HepG2 (cell line): ENCODE data around the gene PIM1. TPM values are rescaled to one million over a fixed set of nuclear protein-coding genes. Genes with fewer than 3 reads are reported as not detected.

Experiments
- CENPX ChIP-seq: sonication (generic); formaldehyde crosslinking; IDR thresholded peaks from 2 replicates; pipeline ENCODE4 v1.9.0; 2021; ENCODE audit warnings: mild to moderate bottlenecking, missing genetic modification reagents, moderate library complexity
- FOXA3 ChIP-seq: IDR thresholded peaks from 2 replicates; pipeline ENCODE4 v1.6.1; 2016; ENCODE audit warnings: missing genetic modification reagents, missing compliant biosample characterization
- HNF4G ChIP-seq, 2 experiments: sonication (generic) in 1 of 2; formaldehyde crosslinking in 1 of 2; IDR thresholded peaks; 2 replicates each; pipeline versions ENCODE4 v1.4.0 to v1.6.1; 2011 to 2020; ENCODE audit warnings: borderline replicate concordance in 2 of 2, low read depth in 2 of 2, mild to moderate bottlenecking in 2 of 2, low read length in 1 of 2, missing genetic modification reagents in 1 of 2, moderate library complexity in 1 of 2
- MEIS1 ChIP-seq: sonication (generic); formaldehyde crosslinking; IDR thresholded peaks from 2 replicates; pipeline ENCODE4 v1.9.0; 2021; ENCODE audit warnings: mild to moderate bottlenecking, missing genetic modification reagents, moderate library complexity, borderline replicate concordance
- NCOR1 ChIP-seq: fragments of 200-600 bp; sonication (generic); IDR thresholded peaks from 2 replicates; pipeline ENCODE4 v1.7.0; 2017; ENCODE audit warnings: antibody characterized with exemption, low read length, borderline replicate concordance
- PATZ1 ChIP-seq: sonication (generic); formaldehyde crosslinking; IDR thresholded peaks from 2 replicates; pipeline ENCODE4 v1.4.0; 2020; ENCODE audit warnings: missing genetic modification reagents
- REL ChIP-seq: sonication (generic); formaldehyde crosslinking; conservative IDR thresholded peaks from 2 replicates; pipeline ENCODE4 v1.8.0; 2022; ENCODE audit warnings: mild to moderate bottlenecking, missing genetic modification reagents, moderate library complexity
- RFX1 ChIP-seq: fragments of 450-650 bp; IDR thresholded peaks from 2 replicates; pipeline ENCODE4 v1.6.1; 2017
- SIX4 ChIP-seq: sonication (generic); formaldehyde crosslinking; IDR thresholded peaks from 2 replicates; pipeline ENCODE4 v1.4.0; 2020; ENCODE audit warnings: missing genetic modification reagents
- TSC22D2 ChIP-seq: sonication (generic); formaldehyde crosslinking; IDR thresholded peaks from 2 replicates; pipeline ENCODE4 v1.5.1; 2020; ENCODE audit warnings: missing genetic modification reagents, mild to moderate bottlenecking, borderline replicate concordance
- ZBTB10 ChIP-seq: sonication (generic); formaldehyde crosslinking; IDR thresholded peaks from 2 replicates; pipeline ENCODE4 v1.4.0; 2020; ENCODE audit warnings: missing genetic modification reagents, borderline replicate concordance
- ZBTB7B ChIP-seq: sonication (generic); formaldehyde crosslinking; IDR thresholded peaks from 2 replicates; pipeline ENCODE4 v1.4.0; 2020; ENCODE audit warnings: missing genetic modification reagents
- ZFP91 ChIP-seq: sonication (generic); formaldehyde crosslinking; IDR thresholded peaks from 2 replicates; pipeline ENCODE4 v1.9.0; 2022; ENCODE audit warnings: missing genetic modification reagents, mild to moderate bottlenecking, borderline replicate concordance
- ZFX ChIP-seq: sonication (generic); formaldehyde crosslinking; IDR thresholded peaks from 2 replicates; pipeline ENCODE4 v1.4.0; 2020; ENCODE audit warnings: mild to moderate bottlenecking, low read depth, missing genetic modification reagents, moderate library complexity
- ZKSCAN8 ChIP-seq: IDR thresholded peaks from 2 replicates; pipeline ENCODE4 v1.6.1; 2016; ENCODE audit warnings: borderline replicate concordance, missing genetic modification reagents, missing compliant biosample characterization
- ZMAT5 ChIP-seq: sonication (generic); formaldehyde crosslinking; IDR thresholded peaks from 2 replicates; pipeline ENCODE4 v1.5.0; 2020; ENCODE audit warnings: mild to moderate bottlenecking, low read depth, missing genetic modification reagents, borderline replicate concordance
- ZNF503 ChIP-seq: sonication (generic); formaldehyde crosslinking; IDR thresholded peaks from 2 replicates; pipeline ENCODE4 v1.4.0; 2020; ENCODE audit warnings: missing genetic modification reagents
- ZNF556 ChIP-seq: sonication (generic); formaldehyde crosslinking; IDR thresholded peaks from 2 replicates; pipeline ENCODE4 v1.4.0; 2020; ENCODE audit warnings: mild to moderate bottlenecking, missing genetic modification reagents, borderline replicate concordance
- polyA plus RNA-seq, 8 experiments: library from polyadenylated mRNA; depleted of rRNA in 3 of 8; stranded (reverse) in 7 of 8; unstranded in 1 of 8; fragments of >200 nt; fragmentation: Illumina TruSeq in 4 of 8; extraction: Trizol in 4 of 8; gene quantifications; 2 replicates each; pipeline versions ENCODE4 v1.2.1 to v1.2.3, GENCODE V29; 2011 to 2016; ENCODE audit warnings: low read depth in 4 of 8, missing spikeins in 1 of 8, mixed read lengths in 1 of 8; ENCODE audit not compliant: insufficient read depth in 1 of 8
- total RNA-seq, 5 experiments: library from RNA; depleted of rRNA; stranded (reverse); fragments of >200 nt; fragmentation: Illumina TruSeq; extraction: Trizol; gene quantifications; 2 replicates each; pipeline ENCODE4 v1.2.3, GENCODE V29; 2016; ENCODE audit warnings: low read depth in 1 of 5

The PIM1 gene
- total and polyA plus RNA-seq, 2 of the 13 experiments (the other 11 are each of a cell fraction or from before 2014, with no cell fraction given), result 29.4 to 117 TPM

GRCh38 chr6:37137201-37138090 lies 32.5 kb upstream of the PIM1 start (continued):
- TF ChIP-seq ZFX (CRISPR knock-in tag) (peak; percentile 55), CENPX (CRISPR knock-in tag) (no peak), NCOR1 (no peak), ZMAT5 (CRISPR knock-in tag) (no peak), ZFP91 (peak; percentile 26; the same call in 1 of the 2 replicates), ZNF556 (CRISPR knock-in tag) (peak; percentile 63; the same call in 1 of the 2 replicates), ZBTB7B (CRISPR knock-in tag) (peak; percentile 86), TSC22D2 (peak; percentile 54; the same call in 1 of the 2 replicates), ZBTB10 (CRISPR knock-in tag) (peak; percentile 91), SIX4 (CRISPR knock-in tag) (peak; percentile 90), RFX1 (peak; percentile 46; the same call in 1 of the 2 replicates), MEIS1 (no peak), FOXA3 (CRISPR knock-in tag) (peak; percentile 65; the same call in 1 of the 2 replicates), HNF4G (IDR thresholded peaks at IDR 0.05; ENCODE audit: borderline replicate concordance, low read depth, low read length) (no peak), HNF4G (CRISPR knock-in tag; IDR thresholded peaks at IDR 0.05; ENCODE audit: borderline replicate concordance, low read depth) (no peak; the same call in 1 of the 2 replicates), PATZ1 (CRISPR knock-in tag) (peak; percentile 87), ZKSCAN8 (CRISPR knock-in tag) (no peak), REL (no peak), ZNF503 (CRISPR knock-in tag) (peak; percentile 67; the same call in 1 of the 2 replicates)
